Gastrocnemius medialis (tissue), 4 donors: Measurements from ENCODE around the gene EXOG. TPM values are rescaled to one million over a fixed set of nuclear protein-coding genes. Genes with fewer than 3 reads are reported as not detected.

ENCODE experiments used
- ATAC-seq, 2 donors: fragments of 150-250 bp; one replicate each; pipeline ENCODE4 v1.9.1; 2016
- DNase-seq, 2 donors: peaks; one replicate each; pipeline ENCODE4 v3.0.0-alpha.2; 2019
- H3K27ac ChIP-seq, 4 donors: fragments of 200-600 bp; sonication (generic); 1 replicate in 1 of 4; 2 replicates in 3 of 4; pipeline ENCODE4 v1.5.1; 2016 to 2018; ENCODE audit warnings: mild to moderate bottlenecking in 2 of 4, moderate library complexity in 1 of 4
- H3K27me3 ChIP-seq, 3 donors: fragments of 200-600 bp; sonication (generic) in 2 of 3; 1 replicate in 1 of 3; 2 replicates in 2 of 3; pipeline versions ENCODE4 v1.5.1 to v1.6.0; 2016 to 2019; ENCODE audit warnings: mild to moderate bottlenecking in 1 of 3, moderate library complexity in 1 of 3
- H3K36me3 ChIP-seq, 2 donors: fragments of 200-600 bp; sonication (generic) in 1 of 2; one replicate each; pipeline ENCODE4 v1.5.1; 2017 to 2018
- H3K4me1 ChIP-seq, 2 donors: fragments of 200-600 bp; sonication (generic) in 1 of 2; one replicate each; pipeline ENCODE4 v1.5.1; 2016 to 2017; ENCODE audit warnings: mild to moderate bottlenecking in 2 of 2
- H3K4me3 ChIP-seq, 4 donors: fragments of 200-600 bp; sonication (generic) in 3 of 4; 1 replicate in 1 of 4; 2 replicates in 3 of 4; pipeline ENCODE4 v1.5.1; 2016 to 2019; ENCODE audit warnings: mild to moderate bottlenecking in 2 of 4
- H3K9me3 ChIP-seq, 3 donors: fragments of 200-600 bp; sonication (generic) in 2 of 3; 1 replicate in 1 of 3; 2 replicates in 2 of 3; pipeline ENCODE4 v1.5.1; 2016 to 2019
- CTCF ChIP-seq, 5 experiments: fragments of 450-650 bp in 3 of 5; fragments of 200-600 bp in 2 of 5; sonication (generic) in 2 of 5; IDR thresholded peaks in 4 of 5; conservative IDR thresholded peaks in 1 of 5; 1 replicate in 4 of 5; 2 replicates in 1 of 5; pipeline ENCODE4 v1.5.1; 2016 to 2019; ENCODE audit warnings: antibody characterized with exemption in 5 of 5, mild to moderate bottlenecking in 3 of 5, moderate library complexity in 3 of 5
- POLR2A ChIP-seq, 2 donors: fragments of 450-650 bp; IDR thresholded peaks; one replicate each; pipeline ENCODE4 v1.6.1; 2017; ENCODE audit warnings: antibody characterized with exemption in 2 of 2, mild to moderate bottlenecking in 2 of 2, moderate library complexity in 2 of 2
- in situ Hi-C, 4 donors: fragments of 200-750 bp; cut with MboI; loops; one replicate each; pipeline versions ENCODE4 v1.15.0 to v1.8.0; 2017; ENCODE audit warnings: low sequenced_read_pairs in 4 of 4
- intact Hi-C: fragments of 100-400 bp; cut with DNase I; formaldehyde crosslinking; loops from one replicate; pipeline ENCODE4 v1.15.1; 2023; ENCODE audit warnings: low total_unique reads
- total RNA-seq, 4 donors: library from RNA; depleted of rRNA; stranded (reverse); fragments of >200 nt; gene quantifications; one replicate each; pipeline versions ENCODE4 v1.1.0 to v1.2.3, GENCODE V29; 2016

The EXOG gene
- total RNA-seq, 4 donors from 2014 or later = 1.6 to 6.5 (median 2.2) TPM

GRCh38 chr3:38453913-38454177 lies 42.3 kb upstream of the EXOG start:
- Histone ChIP-seq H3K4me3 (peak overlapping the region; percentile 73 to 92 (median 79)), H3K9me3 (no peaks in the 10 kb centered on the region), H3K36me3 (no peaks in the 10 kb centered on the region), H3K27me3 (no peaks in the 10 kb centered on the region), H3K4me1 (peaks cover 29 to 35% of the 10 kb centered on the region in 2 donors), H3K27ac (peak overlapping the region; percentile 96 to 98 (median 97))
- DNase-seq (no peak), ATAC-seq (no peak)
- TF ChIP-seq CTCF (IDR thresholded peaks at IDR 0.05 in 4 of 5, conservative IDR thresholded peaks at IDR 0.05 in 1 of 5) (no peak), POLR2A (IDR thresholded peaks at IDR 0.05) (no peak)
- in situ Hi-C loops (no loop called here), intact Hi-C loops (loop anchor here (2.0 to 10.0 kb wide), 4 partner anchors 25 to 319 kb away; partner anchors contain the start of genes ACAA1, EXOG, MYD88 and OXSR1)

- in situ Hi-C loops (no loop called here), intact Hi-C loops (loop anchor here (2.0 to 10.0 kb wide), 3 partner anchors 42 to 320 kb away; partner anchors contain the start of genes ACAA1, EXOG, MYD88 and OXSR1)
- no peaks in the 10 kb centered on the region for H3K27me3 ChIP-seq
- peaks cover 34 to 40% of the 10 kb centered on the region in 2 donors for H3K4me1 ChIP-seq
- no peaks in the 10 kb centered on the region for H3K36me3 ChIP-seq
- peak in 1 of 2 donors; percentile 20 for TF ChIP-seq POLR2A (IDR thresholded peaks at IDR 0.05)
- no peak for TF ChIP-seq CTCF (IDR thresholded peaks at IDR 0.05 in 4 of 5, conservative IDR thresholded peaks at IDR 0.05 in 1 of 5)
- DNase-seq (no peak), ATAC-seq (peak; percentile 16 to 27)
- H3K4me3 ChIP-seq = peak overlapping the region; percentile 62 to 92 (median 76)
- no peaks in the 10 kb centered on the region for H3K9me3 ChIP-seq
- peak overlapping the region; percentile 96 to 98 (median 97) for H3K27ac ChIP-seq
These were observed 41.8 kb upstream of the EXOG start for GRCh38 chr3:38454178-38454883.

GRCh38 chr3:38454884-38455638 lies 41.1 kb upstream of the EXOG start:
- DNase-seq (peak; percentile 79), ATAC-seq (peak; percentile 50 to 55)
- Histone ChIP-seq H3K27ac (peak overlapping the region; percentile 96 to 98 (median 97)), H3K27me3 (no peaks in the 10 kb centered on the region), H3K9me3 (no peaks in the 10 kb centered on the region), H3K4me3 (peak overlapping the region; percentile 62 to 92 (median 76)), H3K36me3 (no peaks in the 10 kb centered on the region), H3K4me1 (peaks cover 41 to 47% of the 10 kb centered on the region in 2 donors)
- TF ChIP-seq POLR2A (IDR thresholded peaks at IDR 0.05) = peak; percentile 49 to 75
- TF ChIP-seq CTCF (IDR thresholded peaks at IDR 0.05 in 4 of 5, conservative IDR thresholded peaks at IDR 0.05 in 1 of 5) = no peak
- intact Hi-C loops (loop anchor here (2.0 to 10.0 kb wide), 3 partner anchors 42 to 320 kb away; partner anchors contain the start of genes ACAA1, EXOG, MYD88 and OXSR1), in situ Hi-C loops (no loop called here)

GRCh38 chr3:38455639-38456430 lies 40.3 kb upstream of the EXOG start:
- in situ Hi-C loops = no loop called here
- H3K27me3 ChIP-seq = no peaks in the 10 kb centered on the region
- peak overlapping the region; percentile 62 to 92 (median 76) for H3K4me3 ChIP-seq
- H3K9me3 ChIP-seq = no peaks in the 10 kb centered on the region
- DNase-seq (peak; percentile 56 to 80), ATAC-seq (peak; percentile 15 to 27)
- no peaks in the 10 kb centered on the region for H3K36me3 ChIP-seq
- H3K27ac ChIP-seq = peak overlapping the region; percentile 96 to 98 (median 97)
- TF ChIP-seq POLR2A (IDR thresholded peaks at IDR 0.05) (peak in 1 of 2 donors; percentile 76), CTCF (IDR thresholded peaks at IDR 0.05 in 4 of 5, conservative IDR thresholded peaks at IDR 0.05 in 1 of 5) (no peak)
- intact Hi-C loops = loop anchor here (2.0 to 10.0 kb wide), 2 partner anchors 41 to 321 kb away; partner anchors contain the start of genes ACAA1, EXOG and MYD88
- peaks cover 49 to 52% of the 10 kb centered on the region in 2 donors for H3K4me1 ChIP-seq
